K562 (cell line): Measurements from ENCODE around the gene DOCK6.

ENCODE experiments used
- CEBPG ChIP-seq, 3 experiments: fragments of 200-800 bp in 1 of 3; sonication (Bioruptor generic) in 1 of 3; sonication (generic) in 1 of 3; formaldehyde crosslinking in 1 of 3; IDR thresholded peaks in 2 of 3; conservative IDR thresholded peaks in 1 of 3; 2 replicates each; pipeline versions ENCODE4 v1.6.1 to v1.8.0; 2016 to 2022; ENCODE audit warnings: missing compliant biosample characterization in 2 of 3, missing genetic modification characterization in 2 of 3, mild to moderate bottlenecking in 1 of 3, missing genetic modification reagents in 1 of 3
- ETS2 ChIP-seq: IDR thresholded peaks from 2 replicates; pipeline ENCODE4 v1.6.1; 2016; ENCODE audit warnings: borderline replicate concordance, missing genetic modification characterization, mild to moderate bottlenecking, moderate library complexity, missing compliant biosample characterization; ENCODE audit not compliant: poor library complexity, severe bottlenecking
- EZH2 ChIP-seq: IDR thresholded peaks from 2 replicates; pipeline ENCODE4 v1.6.1; 2012; ENCODE audit warnings: low read depth, mild to moderate bottlenecking, inconsistent platforms, low read length, borderline replicate concordance
- HSF4 ChIP-seq: fragments of 250-450 bp; sonication (Bioruptor Pico); IDR thresholded peaks from 2 replicates; pipeline ENCODE4 v2.1.2; 2022; ENCODE audit warnings: mild to moderate bottlenecking, moderate library complexity, borderline replicate concordance
- JUNB ChIP-seq: fragments of 450-650 bp; formaldehyde crosslinking; conservative IDR thresholded peaks from 2 replicates; pipeline ENCODE4 v1.4.0; 2020; ENCODE audit warnings: mild to moderate bottlenecking
- LEF1 ChIP-seq: fragments of 450-650 bp; IDR thresholded peaks from 2 replicates; pipeline ENCODE4 v1.6.1; 2016; ENCODE audit warnings: mild to moderate bottlenecking
- PCBP1 ChIP-seq: fragments of 200-400 bp; formaldehyde crosslinking; IDR thresholded peaks from 2 replicates; pipeline ENCODE4 v1.6.1; 2018; ENCODE audit warnings: mild to moderate bottlenecking, low read depth, low read length; ENCODE audit not compliant: poor library complexity, severe bottlenecking
- SAFB2 ChIP-seq: fragments of 200-400 bp; formaldehyde crosslinking; IDR thresholded peaks from 2 replicates; pipeline ENCODE4 v1.6.1; 2018; ENCODE audit warnings: borderline replicate concordance, low read length, low read depth, moderate library complexity; ENCODE audit not compliant: severe bottlenecking
- ZNF77 ChIP-seq: fragments of 250-450 bp; sonication (Bioruptor Pico); IDR thresholded peaks from 2 replicates; pipeline ENCODE4 v1.5.0; 2020
- TF ChIP-seq, protein P1 (sequence below): IDR thresholded peaks from 2 replicates; pipeline ENCODE4 v1.6.1; 2014; ENCODE audit warnings: antibody characterized with exemption
- TF ChIP-seq, protein P2 (sequence below), 3 experiments: IDR thresholded peaks in 2 of 3; conservative IDR thresholded peaks in 1 of 3; 2 replicates each; pipeline ENCODE4 v1.5.1; 2011 to 2012; ENCODE audit warnings: low read length in 3 of 3, mild to moderate bottlenecking in 3 of 3, control low read depth in 2 of 3, improper control_type of control experiment in 1 of 3, inconsistent platforms in 1 of 3, low read depth in 1 of 3, mixed read lengths in 1 of 3, moderate library complexity in 1 of 3; ENCODE audit not compliant: insufficient read depth in 2 of 3
- TF ChIP-seq, protein P3 (sequence below): fragments of 250-450 bp; sonication (Bioruptor Pico); IDR thresholded peaks from 2 replicates; pipeline ENCODE4 v1.8.0; 2022; ENCODE audit warnings: inconsistent platforms, mild to moderate bottlenecking, moderate library complexity, borderline replicate concordance
- TF ChIP-seq, protein P4 (sequence below): sonication (generic); formaldehyde crosslinking; IDR thresholded peaks from 2 replicates; pipeline ENCODE4 v1.5.0; 2020; ENCODE audit warnings: missing genetic modification reagents

DNA sequence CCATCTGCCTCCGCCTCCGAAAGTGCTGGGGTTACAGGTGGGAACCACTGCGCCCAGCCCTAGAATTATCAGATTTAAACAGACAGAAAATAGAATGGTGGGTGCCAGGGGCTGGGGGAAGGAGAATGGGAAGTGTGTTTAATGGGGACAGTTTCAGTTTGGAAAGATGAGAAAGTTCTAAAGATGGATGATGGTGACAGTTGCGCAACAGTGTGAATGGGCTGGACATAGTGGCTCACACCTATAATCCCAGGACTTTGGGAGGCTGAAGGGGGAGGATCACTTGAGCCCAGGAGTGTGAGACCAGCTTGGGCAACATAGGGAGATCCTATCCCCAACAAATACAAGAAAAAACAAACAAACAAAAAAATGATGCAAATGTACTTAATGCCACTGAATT is 80.8 kb downstream of the DOCK6 start:
- TF ChIP-seq JUNB (CRISPR knock-in tag) (no peak), ETS2 (tag) (no peak), PCBP1 (no peak), SAFB2 (no peak), LEF1 (no peak), CEBPG (CRISPR knock-in tag; IDR thresholded peaks at IDR 0.05) (peak; percentile 91), CEBPG (tag; conservative IDR thresholded peaks at IDR 0.05 in 1 of 2, IDR thresholded peaks at IDR 0.05 in 1 of 2) (peak; percentile 88 to 97), EZH2 (no peak), ZNF77 (CRISPR knock-in tag) (no peak), HSF4 (CRISPR knock-in tag) (no peak)
- TF ChIP-seq, protein P1, sequence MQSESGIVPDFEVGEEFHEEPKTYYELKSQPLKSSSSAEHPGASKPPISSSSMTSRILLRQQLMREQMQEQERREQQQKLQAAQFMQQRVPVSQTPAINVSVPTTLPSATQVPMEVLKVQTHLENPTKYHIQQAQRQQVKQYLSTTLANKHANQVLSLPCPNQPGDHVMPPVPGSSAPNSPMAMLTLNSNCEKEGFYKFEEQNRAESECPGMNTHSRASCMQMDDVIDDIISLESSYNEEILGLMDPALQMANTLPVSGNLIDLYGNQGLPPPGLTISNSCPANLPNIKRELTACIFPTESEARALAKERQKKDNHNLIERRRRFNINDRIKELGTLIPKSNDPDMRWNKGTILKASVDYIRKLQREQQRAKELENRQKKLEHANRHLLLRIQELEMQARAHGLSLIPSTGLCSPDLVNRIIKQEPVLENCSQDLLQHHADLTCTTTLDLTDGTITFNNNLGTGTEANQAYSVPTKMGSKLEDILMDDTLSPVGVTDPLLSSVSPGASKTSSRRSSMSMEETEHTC = no peak
- TF ChIP-seq, protein P2, sequence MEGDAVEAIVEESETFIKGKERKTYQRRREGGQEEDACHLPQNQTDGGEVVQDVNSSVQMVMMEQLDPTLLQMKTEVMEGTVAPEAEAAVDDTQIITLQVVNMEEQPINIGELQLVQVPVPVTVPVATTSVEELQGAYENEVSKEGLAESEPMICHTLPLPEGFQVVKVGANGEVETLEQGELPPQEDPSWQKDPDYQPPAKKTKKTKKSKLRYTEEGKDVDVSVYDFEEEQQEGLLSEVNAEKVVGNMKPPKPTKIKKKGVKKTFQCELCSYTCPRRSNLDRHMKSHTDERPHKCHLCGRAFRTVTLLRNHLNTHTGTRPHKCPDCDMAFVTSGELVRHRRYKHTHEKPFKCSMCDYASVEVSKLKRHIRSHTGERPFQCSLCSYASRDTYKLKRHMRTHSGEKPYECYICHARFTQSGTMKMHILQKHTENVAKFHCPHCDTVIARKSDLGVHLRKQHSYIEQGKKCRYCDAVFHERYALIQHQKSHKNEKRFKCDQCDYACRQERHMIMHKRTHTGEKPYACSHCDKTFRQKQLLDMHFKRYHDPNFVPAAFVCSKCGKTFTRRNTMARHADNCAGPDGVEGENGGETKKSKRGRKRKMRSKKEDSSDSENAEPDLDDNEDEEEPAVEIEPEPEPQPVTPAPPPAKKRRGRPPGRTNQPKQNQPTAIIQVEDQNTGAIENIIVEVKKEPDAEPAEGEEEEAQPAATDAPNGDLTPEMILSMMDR (IDR thresholded peaks at IDR 0.05 in 2 of 3, conservative IDR thresholded peaks at IDR 0.05 in 1 of 3; ENCODE audit: insufficient read depth in 2 of 3, low read depth in 1 of 3, low read length in 3 of 3) = no peak
- TF ChIP-seq, protein P3, sequence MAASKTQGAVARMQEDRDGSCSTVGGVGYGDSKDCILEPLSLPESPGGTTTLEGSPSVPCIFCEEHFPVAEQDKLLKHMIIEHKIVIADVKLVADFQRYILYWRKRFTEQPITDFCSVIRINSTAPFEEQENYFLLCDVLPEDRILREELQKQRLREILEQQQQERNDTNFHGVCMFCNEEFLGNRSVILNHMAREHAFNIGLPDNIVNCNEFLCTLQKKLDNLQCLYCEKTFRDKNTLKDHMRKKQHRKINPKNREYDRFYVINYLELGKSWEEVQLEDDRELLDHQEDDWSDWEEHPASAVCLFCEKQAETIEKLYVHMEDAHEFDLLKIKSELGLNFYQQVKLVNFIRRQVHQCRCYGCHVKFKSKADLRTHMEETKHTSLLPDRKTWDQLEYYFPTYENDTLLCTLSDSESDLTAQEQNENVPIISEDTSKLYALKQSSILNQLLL (CRISPR knock-in tag) = no peak
- TF ChIP-seq, protein P4, sequence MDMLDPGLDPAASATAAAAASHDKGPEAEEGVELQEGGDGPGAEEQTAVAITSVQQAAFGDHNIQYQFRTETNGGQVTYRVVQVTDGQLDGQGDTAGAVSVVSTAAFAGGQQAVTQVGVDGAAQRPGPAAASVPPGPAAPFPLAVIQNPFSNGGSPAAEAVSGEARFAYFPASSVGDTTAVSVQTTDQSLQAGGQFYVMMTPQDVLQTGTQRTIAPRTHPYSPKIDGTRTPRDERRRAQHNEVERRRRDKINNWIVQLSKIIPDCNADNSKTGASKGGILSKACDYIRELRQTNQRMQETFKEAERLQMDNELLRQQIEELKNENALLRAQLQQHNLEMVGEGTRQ (CRISPR knock-in tag) = no peak
